IPS DF 4.7 (cell line): ENCODE results near the gene MSS51.

Source experiments
- DNase-seq: peaks from one replicate; pipeline ENCODE4 v3.0.0-alpha.2; 2013; ENCODE audit warnings: low spot score; ENCODE audit errors: extremely low read depth

The MSS51 gene

DNA sequence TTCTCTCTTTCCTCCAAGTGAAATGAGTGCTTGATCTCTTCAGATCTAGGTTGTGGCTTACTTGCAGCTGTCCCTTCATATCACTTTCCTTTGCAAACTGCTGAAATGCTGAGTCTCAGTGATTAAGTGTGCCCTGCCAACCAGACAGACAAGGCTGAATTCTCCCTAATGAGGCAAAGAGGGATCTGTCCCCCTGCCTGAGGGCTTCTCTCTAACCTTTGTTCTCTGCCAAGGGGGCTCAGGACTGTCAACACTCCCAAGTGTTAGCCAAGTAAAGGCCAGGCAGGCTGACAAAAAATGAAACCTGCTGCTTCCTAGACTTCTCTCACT lies at the start of gene MSS51:
MSS51 (minus strand) TSS at position 24 of the 330 bp plus-strand sequence. CDS start 5,277 bp downstream, outside the sequence.
- DNase-seq: no peak

DNA sequence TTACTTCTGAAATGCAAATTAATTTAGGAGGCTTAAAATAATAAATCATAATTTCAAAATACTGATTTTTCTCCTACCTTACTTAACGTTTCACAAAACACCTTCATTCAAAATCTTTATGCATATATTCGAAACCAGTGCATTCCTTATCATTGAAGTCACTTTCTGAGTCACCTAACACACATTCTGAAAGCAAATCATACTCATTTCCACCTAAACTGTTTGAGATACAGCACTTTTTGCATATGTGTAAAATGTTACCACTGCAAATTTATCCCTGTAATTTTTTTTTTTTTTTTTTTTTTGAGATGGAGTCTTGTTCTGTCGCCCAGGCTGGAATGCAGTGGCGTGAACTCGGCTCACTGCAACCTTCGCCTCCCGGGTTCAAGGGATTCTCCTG lies 46.8 kb upstream of the MSS51 start:
- DNase-seq: no peak

DNA sequence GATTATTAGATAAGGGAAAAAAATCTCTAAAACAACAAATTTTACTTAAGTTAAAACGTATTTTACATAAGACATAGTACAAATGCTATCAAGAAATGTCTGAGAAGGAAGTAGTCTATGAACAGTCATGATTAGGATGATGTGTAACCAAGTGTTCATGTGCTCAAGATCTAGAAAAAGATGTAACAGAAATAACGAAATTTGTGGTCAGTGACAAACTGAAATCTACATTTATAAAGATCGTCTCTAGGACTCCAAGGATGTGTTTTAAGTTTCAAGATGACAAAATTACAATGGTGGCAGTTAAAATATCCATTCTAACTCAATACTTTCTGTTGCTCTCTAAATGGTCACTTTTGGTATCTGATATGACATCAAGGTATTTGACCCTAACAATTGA lies 45.3 kb upstream of the MSS51 start:
- DNase-seq: no peak

DNA sequence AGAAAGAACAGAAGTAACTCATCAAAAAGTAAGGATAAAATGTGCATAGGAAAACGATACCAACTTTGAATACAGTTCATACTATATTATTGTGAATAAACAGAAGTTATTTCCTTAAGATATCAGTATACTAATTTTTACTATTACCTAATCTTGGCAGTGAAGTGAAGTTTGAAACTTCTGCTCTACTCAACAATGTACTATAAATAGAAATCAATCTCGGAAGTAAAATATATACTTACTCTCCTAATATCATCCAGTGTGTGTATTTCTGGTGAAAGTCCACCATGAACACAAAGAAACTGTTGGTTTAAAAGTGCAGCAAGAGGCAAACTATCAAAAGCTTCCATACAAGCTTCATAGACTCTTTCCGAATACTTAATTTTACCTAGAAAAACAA lies 37.9 kb upstream of the MSS51 start:
- DNase-seq: no peak

DNA sequence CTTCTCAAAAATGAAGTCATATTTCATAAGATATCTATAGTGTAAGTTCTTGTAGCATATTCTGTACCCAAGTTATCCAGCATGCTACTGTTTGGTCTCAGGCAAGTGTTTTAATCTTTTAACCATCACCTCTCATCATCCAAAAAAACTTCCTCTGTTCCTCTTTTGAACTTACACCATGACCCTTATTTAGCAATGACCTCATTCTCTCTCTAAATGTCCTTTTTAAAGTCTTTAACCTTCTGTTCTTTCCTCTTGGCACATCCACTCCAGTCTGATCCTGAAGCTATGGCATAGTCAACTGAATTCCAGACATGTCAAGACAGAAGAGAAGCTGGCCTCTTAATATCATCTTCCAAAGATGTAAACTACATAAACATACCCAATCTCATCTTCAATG lies 36.2 kb upstream of the MSS51 start:
- no peak for DNase-seq

DNA sequence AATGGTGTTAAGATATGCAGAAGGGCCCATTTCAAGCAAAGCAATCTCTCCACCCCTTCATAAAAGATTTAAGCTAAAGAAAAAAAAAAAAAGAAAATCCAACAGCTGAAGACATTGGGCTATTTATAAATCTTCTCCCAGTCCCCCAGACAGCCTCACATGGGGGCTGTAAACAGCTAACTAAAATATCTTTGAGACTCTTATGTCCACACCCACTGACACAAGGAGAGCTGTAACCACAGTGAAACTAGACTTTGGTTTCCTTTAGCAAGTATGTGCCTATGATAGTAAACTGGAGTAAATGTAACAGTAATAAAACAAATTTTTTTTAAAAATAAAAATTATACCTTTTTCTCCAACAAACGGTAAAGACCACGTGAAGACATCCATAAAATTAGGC lies 33.8 kb upstream of the MSS51 start:
- no peak for DNase-seq

DNA sequence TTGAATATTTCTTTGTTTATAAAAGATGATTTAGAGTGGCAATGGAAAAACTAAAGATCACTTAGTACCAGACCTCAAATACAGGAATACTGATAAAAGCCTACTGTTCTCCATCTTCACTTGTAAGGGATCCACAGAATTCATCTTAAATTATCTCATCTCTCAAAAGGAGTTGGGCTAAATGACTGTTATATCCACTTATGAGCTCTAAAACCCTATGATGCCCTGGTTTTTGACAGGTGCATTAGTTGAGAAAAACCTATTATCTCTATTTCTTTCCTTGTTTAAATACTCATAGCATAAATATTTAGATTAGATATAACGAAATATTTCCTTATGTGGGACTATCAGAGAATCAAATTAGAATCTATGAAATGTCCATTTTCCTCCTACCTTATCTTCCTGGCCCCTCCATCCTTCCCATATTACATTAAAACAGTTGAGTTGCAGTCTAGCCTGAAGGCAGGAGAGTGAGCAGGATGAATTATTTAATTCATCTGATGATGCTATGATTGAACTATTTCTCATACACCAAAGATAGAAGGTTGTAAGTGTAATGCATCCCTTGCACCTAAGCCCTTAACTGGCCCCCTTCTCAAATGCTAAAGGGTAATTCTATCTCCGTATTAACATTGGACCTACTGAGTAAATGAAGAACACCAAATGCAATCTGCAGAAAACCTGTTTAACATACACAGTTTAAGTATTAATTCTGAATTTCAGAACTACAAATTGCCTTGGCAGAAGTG lies 32.8 kb upstream of the MSS51 start:
- DNase-seq: no peak

DNA sequence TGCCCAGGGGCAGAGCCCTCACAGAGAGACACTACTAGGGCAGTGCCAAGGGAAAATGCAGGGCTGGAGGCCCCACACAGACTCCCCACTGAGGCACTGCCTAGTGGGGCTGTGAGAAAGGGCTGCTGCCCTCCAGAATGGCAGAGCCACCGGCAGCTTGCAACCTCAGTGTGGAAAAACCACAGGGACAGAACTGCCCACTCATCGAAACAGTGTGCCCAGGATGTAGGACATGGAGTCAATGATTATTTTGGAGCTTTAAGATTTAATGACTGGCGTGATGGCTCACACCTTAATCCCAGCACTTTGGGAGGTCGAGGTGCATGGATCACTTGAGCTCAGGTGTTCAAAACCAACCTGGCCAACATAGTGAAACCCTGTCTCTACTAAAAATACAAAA lies 27.5 kb upstream of the MSS51 start:
- no peak for DNase-seq

DNA sequence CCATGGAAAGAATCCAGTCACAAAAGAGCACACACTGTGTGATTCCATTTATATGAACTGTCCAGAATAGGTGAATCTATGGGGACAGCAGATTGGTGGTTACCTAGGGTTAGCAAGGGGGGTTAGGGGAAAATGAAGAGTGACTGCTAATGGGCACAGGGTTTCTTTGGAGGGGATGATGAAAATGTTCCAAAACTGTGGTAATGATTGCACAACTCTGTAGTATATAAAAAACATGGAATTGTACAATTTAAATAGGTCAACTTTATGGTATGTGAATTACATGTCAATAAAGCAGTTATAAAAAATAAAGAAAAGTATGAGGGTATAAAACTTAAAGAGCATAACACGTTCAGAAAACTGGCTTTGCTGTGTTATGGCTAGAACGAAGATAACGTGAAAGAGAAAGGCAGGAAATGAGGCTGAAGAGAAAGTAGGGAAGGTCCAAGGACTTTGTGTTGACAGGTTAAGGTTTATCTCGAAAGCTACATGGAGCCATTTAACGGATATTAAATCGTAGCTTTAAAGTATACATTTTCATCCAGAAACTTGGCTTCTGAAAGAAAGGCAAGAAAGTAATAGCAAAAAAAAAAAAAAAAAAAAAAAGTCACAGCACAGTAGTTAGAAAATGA lies 26.4 kb upstream of the MSS51 start:
- no peak for DNase-seq

DNA sequence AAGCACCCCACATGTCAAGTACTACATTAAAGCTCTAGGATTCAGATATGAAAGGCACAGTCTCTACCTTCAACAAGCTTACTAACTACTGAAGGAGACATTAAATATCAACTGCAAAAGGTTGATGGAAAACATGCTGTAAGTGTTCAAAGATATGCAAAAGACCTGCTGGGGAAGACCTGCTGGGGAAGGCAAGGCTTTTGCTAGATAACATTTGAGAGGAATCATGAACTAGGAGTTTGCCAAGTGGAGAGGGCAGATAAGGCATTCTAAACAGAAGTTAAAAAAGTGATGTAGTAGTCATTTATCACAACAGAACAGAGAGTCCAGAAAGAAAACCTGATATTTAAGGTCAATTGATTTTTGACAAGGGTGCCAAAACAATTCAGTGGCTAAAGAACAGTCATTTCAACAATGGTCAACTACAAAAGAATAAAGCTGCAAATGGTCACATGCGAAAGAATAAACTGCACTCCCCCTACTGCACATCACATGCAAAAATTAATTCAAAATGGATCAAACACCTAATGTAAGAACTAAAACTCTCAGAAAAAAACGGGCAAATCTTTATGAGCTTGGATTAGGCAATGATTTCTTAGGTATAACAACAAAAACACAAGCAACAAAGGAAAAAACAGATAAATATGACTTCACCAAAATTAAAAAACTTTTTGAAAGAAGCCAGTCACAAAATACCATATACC lies 23.0 kb upstream of the MSS51 start:
- DNase-seq: no peak

DNA sequence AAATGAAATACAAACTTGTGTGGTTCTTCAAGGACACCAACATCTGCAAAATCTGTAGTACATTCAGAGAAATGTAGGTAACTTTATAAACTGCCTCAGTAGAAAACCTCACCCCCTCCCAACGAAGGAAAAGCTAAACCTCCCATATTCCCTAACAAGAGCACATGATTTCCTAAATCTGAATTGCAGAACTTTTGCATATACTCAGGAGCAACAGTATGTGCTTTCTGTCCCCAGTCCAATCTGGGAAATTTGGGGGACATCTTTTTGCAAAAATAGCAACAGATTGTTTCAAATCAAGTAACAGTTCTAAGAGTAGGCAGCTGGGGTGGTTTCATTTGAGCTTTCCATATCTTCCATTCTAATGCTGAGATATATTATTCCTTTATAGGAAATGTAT lies 15.8 kb upstream of the MSS51 start:
- DNase-seq: no peak

DNA sequence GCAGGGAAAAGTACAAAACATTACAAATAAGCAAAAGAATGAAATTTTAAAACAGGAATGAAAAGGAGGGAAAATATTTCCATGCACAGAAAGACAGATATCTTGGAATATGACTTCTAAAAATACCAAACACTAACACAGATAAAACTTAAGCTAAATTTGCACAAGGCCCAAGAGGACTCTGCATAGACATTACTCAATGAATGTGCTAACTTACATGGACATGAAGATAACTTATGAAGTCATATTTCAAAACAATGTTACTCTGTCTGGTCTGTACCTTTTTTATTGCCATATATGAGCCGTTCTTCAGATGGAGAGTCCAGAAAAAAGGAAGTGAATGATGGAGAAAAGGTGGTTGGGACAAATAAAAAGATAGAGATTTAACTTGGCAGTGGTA lies 15.0 kb upstream of the MSS51 start:
- DNase-seq: no peak

DNA sequence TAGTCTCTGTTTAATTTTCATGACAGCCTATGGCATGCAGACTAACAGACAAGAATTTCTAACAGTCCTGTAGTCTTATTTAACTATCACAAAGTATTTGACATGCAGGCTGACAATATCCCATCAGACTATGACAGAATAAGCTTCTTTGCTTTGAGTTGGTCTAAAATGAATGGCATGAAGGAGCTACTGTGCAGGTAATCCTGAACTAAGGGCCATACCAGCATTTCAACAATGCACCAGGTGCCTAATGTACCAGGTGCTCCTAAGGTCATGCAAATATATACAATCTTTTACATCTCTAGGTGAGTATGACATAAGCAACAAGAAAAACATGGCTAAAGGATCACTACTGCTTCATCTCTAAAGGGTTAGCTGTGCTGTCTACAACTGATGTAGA lies 13.6 kb upstream of the MSS51 start:
- no peak for DNase-seq

DNA sequence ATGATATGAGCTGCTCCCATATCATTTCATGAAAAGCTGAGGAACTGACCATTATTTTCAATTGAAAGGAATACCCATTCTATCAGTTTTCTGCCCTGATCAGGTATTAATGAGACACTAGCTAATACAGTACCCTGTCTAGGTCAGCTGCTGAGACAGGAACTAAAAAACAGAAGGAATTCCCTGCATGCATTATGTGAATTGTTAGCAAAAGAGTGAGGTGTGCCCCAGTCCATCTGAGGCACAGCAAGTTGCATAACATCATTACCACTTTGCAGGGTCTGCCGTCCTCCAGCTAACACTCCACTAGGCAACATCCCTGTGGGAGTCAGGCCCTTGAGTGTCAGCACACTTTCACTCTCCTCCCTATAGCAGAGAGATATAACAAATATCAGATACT lies 11.1 kb upstream of the MSS51 start:
- no peak for DNase-seq

DNA sequence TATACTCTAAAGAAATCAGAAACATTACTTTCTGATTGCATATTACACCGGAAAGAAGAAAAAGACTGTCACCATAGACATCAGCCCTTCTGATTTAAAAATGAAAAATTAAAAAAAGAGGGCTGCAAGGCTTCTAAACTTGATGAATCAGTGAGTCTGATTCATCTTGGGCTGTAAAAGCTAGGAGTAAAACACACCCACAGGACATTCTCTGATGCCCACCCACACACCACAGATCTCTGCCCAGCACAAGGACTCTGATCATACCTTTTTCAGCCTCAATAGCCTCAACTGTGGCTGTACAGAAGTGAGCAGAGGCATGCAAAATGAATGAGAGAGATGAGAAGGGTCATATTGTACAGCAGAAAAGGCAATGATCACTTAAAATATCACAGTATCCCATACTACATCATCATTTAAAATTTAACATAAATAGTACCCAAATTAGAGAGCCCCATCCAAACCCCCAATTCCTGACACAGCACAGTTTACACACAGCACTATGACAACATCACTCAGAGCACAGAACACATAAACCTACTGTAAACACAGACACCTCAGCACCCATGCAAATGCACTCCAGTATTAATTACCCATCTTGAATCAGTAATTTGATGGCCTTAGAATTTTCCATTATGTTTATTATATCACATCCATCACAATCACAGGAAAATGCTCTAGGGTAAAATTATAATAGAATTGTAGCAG lies 6.4 kb upstream of the MSS51 start:
- DNase-seq: no peak

DNA sequence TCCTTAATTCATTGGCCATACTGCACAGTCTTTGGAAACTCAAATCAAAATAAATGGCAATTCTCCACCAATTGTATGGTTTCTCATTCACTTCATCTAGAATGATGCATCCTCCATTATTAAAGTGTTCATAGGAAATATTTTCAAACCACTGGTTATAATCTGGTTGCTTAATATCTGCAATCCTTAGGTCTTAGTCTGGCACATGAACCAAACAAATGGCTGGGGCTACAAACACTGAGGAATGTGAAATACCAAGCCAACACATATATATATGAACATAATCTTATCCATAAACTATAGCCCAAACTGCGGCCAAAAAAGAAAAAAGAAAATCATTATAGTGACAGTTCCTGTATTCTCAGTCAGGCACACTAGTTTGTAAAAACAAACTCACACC lies 5.7 kb upstream of the MSS51 start:
- DNase-seq: no peak

DNA sequence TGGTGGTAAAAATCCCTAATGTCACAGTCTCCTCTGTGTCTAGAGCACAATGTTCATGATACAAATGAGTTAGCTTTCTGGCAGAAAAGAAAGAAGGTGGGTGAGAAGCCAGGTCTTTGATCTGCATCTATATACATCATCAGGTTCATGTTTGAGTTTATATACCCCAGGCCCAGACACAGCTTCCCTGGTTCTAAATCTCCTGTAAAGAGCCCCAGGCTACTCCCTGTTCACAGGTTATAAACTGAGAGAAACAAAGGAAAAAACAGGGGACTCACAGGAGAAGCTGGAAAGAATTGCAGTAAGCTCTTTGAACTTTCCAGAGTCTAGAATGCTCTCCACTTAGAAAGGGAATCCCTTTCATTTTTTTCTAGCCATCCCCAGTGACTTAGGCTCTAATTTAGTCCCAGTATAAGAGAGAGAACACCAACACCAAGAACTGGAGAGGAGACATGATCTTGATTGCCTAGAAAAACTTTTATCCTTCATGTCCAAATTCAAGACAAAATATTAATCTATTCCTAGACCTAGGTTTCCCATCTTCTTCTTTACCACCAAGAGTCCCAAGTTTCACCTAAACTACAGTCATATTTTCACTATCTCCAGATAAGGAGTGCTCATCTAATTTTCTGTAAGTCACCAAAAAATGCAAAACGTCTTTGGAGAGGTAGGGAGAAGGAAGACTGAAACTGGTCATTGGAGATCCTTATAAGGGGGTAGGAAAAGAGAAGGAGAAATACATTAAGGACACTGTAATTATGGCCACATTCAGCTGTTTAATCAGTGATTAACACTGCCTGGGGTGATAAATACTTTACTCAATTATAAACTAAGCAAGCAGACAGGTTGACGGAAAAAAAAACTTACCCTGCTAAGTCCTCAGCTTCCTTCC lies 469 bp downstream of the MSS51 start:
- DNase-seq: no peak

DNA sequence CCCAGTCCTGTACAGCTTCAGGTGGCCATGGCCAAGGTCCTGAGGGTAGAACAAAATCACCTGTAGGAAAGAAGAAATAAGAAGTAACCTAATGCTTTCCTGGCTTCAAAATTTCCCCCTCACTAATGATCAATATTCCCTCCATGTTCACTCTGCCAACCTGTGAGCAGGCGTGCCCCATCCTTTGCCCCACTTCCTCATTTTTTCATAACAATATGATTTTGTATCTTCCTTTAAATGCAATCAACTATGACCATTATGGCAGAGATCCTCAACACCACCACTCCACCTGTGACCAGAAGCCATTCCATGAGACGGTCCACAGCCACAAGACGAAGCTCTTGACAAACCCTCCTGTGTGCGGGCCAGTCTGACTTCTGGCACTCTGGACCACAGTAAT lies 7.0 kb downstream of the MSS51 start:
- DNase-seq: no peak

DNA sequence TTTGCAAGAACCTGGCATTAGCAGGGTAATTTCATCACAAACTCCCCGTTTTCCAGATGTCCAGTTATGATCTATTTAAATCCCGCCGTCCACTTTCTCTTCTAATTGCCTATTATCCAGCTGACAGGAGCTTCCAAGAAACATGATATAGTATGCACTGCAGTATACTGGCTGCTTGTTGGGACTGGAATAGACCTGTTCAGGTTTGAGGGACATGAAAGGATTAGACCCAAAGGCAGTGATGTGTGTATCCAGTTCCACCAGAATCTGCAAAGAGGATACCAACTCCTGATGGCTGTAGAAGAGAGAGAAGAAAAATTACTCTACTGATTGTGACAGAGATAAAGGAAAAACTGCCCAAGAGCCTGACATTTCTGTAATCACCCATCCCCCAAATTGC lies 8.9 kb downstream of the MSS51 start:
- DNase-seq: no peak

DNA sequence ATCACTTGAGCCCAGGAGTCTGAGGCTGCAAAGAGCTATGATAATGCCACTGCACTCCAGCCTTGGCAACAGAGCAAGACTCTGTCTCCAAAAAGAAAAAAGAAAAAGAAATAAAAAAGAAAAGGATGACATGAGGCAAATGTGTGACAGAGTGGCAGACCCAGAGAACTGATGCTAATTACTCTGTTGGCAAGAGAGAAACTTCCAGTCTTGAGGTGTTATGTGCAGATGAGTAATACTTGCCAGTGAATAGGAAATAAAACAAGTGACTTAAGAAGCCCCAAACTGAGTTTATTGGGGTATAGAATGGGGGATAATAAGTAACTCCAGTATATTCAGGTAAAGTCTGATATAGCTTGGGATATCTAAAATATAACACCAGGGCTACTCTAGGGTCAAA lies 10.1 kb downstream of the MSS51 start:
- DNase-seq: no peak

DNA sequence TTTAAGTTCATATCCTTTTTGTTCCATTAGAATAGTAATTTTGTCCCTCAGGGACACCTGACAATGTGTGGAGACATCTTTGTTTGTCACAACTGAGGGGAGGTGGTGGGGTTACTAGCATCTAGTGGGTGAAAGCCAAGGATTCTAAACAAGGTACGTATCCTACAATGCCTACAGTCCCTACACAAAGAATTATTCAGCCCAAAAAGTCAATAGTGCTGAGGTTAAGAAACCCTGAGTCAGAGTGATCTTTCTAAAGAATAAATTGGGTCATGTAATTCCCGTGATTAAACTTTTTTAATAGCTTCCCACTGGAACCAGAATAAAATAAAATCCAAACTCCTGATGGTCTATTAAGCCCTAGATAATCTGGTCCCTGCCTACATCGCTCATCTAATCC lies 16.8 kb downstream of the MSS51 start:
- DNase-seq: no peak
